Measurements from ENCODE around the gene MAGI2. TPM values are rescaled to one million over a fixed set of nuclear protein-coding genes. Genes with fewer than 3 reads are reported as not detected.

Gene MAGI2
- total RNA-seq, 1 experiment from 2014 or later = 0.34 TPM

GRCh38 chr7:78161781-78162180 is 1291.7 kb downstream of the MAGI2 start:
- no TSS peak for BruUV-seq (replicated peaks)
- TF ChIP-seq CTCF (conservative IDR thresholded peaks at IDR 0.05; ENCODE audit: low read depth, low read length) = no peak
- no peak for TF ChIP-seq EZH2 (IDR thresholded peaks at IDR 0.05; ENCODE audit: borderline replicate concordance, low read depth, low read length, poor library complexity, severe bottlenecking)
- H3K9me3 ChIP-seq (ENCODE audit: low read depth, low read length, poor library complexity, severe bottlenecking) = no peaks in the 10 kb centered on the region
- no peaks in the 10 kb centered on the region for H3K27me3 ChIP-seq (replicated peaks; ENCODE audit: insufficient read depth, low read depth, low read length, poor library complexity)
- no peak overlapping the region for H3K4me3 ChIP-seq (ENCODE audit: low read depth, low read length, poor library complexity, severe bottlenecking)
- CTCF ChIA-PET = interaction anchor here (1.0 kb wide), 1 partner anchor 27 kb away, joined by 3 read pairs; no protein-coding TSS in a partner anchor
- intact Hi-C loops (cut with micrococcal nuclease; ENCODE audit: unreplicated experiment) = no loop called here
- no peaks in the 10 kb centered on the region for H3K36me3 ChIP-seq (ENCODE audit: insufficient read depth, low read length, poor library complexity, severe bottlenecking)
- H3K4me1 ChIP-seq (ENCODE audit: insufficient read depth, low read length, poor library complexity, severe bottlenecking) = peaks cover 17% of the 10 kb centered on the region
- POLR2A ChIA-PET (ENCODE audit: low non-redundant PET) = no interaction called here
- H3K27ac ChIP-seq (ENCODE audit: low read depth, low read length, poor library complexity, severe bottlenecking) = no peak overlapping the region
- no peak for DNase-seq (ENCODE audit: low spot score)

GRCh38 chr7:78159545-78159944 is 1293.9 kb downstream of the MAGI2 start:
- no TSS peak for BruUV-seq (replicated peaks)
- intact Hi-C loops (cut with micrococcal nuclease; ENCODE audit: unreplicated experiment) = no loop called here
- no peaks in the 10 kb centered on the region for H3K36me3 ChIP-seq (ENCODE audit: insufficient read depth, low read length, poor library complexity, severe bottlenecking)
- H3K9me3 ChIP-seq (ENCODE audit: low read depth, low read length, poor library complexity, severe bottlenecking) = no peaks in the 10 kb centered on the region
- CTCF ChIA-PET = no interaction called here
- H3K4me3 ChIP-seq (ENCODE audit: low read depth, low read length, poor library complexity, severe bottlenecking) = no peak overlapping the region
- no peak for DNase-seq (ENCODE audit: low spot score)
- H3K27ac ChIP-seq (ENCODE audit: low read depth, low read length, poor library complexity, severe bottlenecking) = no peak overlapping the region
- H3K4me1 ChIP-seq (ENCODE audit: insufficient read depth, low read length, poor library complexity, severe bottlenecking) = no peaks in the 10 kb centered on the region
- POLR2A ChIA-PET (ENCODE audit: low non-redundant PET) = no interaction called here
- H3K27me3 ChIP-seq (replicated peaks; ENCODE audit: insufficient read depth, low read depth, low read length, poor library complexity) = no peaks in the 10 kb centered on the region
- no peak for TF ChIP-seq EZH2 (IDR thresholded peaks at IDR 0.05; ENCODE audit: borderline replicate concordance, low read depth, low read length, poor library complexity, severe bottlenecking)
- TF ChIP-seq CTCF (conservative IDR thresholded peaks at IDR 0.05; ENCODE audit: low read depth, low read length) = no peak

- POLR2A ChIA-PET (ENCODE audit: low non-redundant PET) = no interaction called here
- no peaks in the 10 kb centered on the region for H3K27me3 ChIP-seq (replicated peaks; ENCODE audit: insufficient read depth, low read depth, low read length, poor library complexity)
- H3K4me3 ChIP-seq (ENCODE audit: low read depth, low read length, poor library complexity, severe bottlenecking) = no peak overlapping the region
- CTCF ChIA-PET = no interaction called here
- no TSS peak for BruUV-seq (replicated peaks)
- intact Hi-C loops (cut with micrococcal nuclease; ENCODE audit: unreplicated experiment) = no loop called here
- H3K36me3 ChIP-seq (ENCODE audit: insufficient read depth, low read length, poor library complexity, severe bottlenecking) = no peaks in the 10 kb centered on the region
- no peaks in the 10 kb centered on the region for H3K9me3 ChIP-seq (ENCODE audit: low read depth, low read length, poor library complexity, severe bottlenecking)
- H3K4me1 ChIP-seq (ENCODE audit: insufficient read depth, low read length, poor library complexity, severe bottlenecking) = no peaks in the 10 kb centered on the region
- DNase-seq (ENCODE audit: low spot score) = no peak
- H3K27ac ChIP-seq (ENCODE audit: low read depth, low read length, poor library complexity, severe bottlenecking) = no peak overlapping the region
- TF ChIP-seq CTCF (conservative IDR thresholded peaks at IDR 0.05; ENCODE audit: low read depth, low read length) = no peak
- no peak for TF ChIP-seq EZH2 (IDR thresholded peaks at IDR 0.05; ENCODE audit: borderline replicate concordance, low read depth, low read length, poor library complexity, severe bottlenecking)
Observed at GRCh38 chr7:78153285-78153684, 1300.2 kb downstream of the MAGI2 start.

Data from A673 (cell line).